Activated gamma-delta T cell (primary cell): ENCODE results near the gene LRBA.

Source experiments
- DNase-seq: peaks from one replicate; lab custom pipeline; 2025; lab: John Stamatoyannopoulos, UW

LRBA gene

DNA sequence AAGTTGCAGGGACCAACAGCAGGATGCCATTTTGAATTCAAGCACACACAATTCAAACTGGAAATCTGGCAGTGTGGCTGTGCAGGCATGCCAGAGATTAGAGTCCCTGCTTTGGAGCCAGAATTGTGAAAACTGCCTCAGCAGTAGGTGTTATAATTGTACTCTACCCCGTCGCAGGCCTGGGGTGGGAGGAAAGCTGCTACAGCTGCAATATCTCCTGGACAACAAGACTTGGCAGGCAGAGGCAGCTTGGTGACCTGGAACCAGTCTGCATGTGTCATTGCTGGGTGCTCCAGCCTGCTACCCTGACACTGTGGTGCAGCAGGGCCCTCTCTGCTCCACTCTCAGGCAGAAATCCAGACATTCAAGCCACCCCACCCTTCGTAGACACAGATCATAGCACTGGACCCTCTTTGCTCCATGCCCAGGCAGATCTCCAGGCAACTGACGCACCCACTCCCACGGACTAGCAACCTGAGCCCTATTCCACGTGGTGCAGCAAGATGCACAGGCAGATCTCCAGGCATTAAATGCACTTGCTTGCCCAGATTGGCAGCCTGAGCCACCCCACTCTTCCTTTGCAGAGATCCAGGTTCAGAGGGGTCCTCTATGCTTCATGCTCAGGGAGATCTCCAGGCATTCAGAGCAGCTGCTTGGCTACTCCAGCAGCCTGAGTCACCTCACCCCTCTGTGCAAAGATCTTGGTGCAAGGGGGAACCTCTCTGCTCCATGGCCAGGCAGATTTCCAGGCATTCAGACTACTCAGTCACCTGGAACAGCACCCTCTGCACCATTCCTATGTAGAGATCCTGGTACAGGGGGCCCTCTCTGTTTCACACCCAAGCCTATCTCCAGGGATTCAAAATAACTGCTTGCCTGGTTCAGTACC, 140.5 kb downstream of the LRBA start:
- no peak for DNase-seq

DNA sequence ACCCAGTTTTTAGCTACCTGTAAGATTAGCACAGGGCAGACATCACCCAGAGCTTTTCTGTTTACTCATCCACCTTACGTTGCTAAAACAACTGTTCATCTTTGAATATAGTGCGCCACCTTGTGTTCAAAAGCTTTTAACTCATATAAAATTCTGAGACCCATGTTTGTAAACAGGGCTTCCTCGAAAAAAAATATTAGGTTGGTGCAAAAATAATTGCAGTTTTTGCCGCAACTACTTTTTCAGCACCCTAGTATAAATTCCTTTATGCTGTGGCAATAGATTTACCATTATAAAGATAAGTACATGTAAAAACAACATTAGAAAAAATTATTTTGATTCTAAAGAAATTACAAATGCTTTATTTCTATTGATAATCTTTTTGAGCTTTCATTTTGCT, 147.9 kb downstream of the LRBA start:
- DNase-seq: no peak

DNA sequence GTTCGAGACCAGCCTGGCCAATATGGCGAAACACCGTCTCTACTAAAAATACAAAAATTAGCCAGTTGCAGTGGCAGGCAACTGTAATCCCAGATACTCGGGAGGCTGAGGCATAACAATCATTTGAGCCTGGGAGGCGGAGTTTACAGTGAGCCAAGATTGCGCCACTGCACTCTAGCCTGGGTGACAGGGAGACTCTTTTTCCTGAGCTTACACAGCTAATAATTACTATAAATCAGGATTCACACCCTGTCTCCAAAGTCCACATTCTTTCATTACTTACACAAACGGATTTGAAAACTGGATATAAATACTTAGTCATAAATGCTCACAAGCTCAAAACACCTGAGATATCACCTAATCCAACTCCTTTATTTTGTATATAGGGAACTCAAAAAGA, 151.6 kb downstream of the LRBA start:
- DNase-seq: no peak

DNA sequence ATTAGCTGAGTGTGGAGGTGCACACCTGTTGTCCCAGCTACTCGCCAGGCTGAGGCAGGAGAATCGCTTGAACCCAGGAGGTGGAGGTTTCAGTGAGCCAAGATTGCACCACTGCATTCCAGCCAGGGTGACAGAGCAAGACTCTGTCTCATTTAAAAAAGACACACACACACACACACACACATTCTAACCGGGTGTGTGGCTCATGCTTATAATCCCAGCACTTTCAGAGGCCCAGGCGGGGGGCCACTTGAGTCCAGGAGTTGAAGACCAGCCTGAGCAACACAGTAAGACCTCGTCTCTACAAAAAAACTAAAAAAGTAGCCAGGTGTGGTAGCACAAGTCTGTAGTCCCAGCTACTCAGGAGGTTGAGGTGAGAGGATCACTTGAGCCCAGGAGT, 152.3 kb downstream of the LRBA start:
- no peak for DNase-seq

DNA sequence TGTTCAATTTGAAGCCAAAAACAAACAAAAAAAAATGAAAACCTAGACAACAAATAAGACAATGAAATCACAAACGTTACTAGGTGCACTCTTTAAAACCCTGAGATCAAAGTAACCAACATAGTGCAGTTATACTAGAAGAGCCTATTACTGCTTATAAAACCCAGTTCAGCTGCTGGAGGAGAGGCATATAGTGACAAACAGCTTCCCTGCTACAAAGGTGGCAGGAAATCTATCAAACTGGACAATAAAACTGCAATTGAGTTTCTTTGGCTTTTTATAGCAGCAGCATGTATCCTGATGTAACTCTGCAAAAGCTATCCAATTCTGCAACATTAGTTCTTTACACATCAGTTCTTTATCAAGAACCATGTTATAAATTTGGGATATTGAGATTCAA, 155.6 kb downstream of the LRBA start:
- DNase-seq: no peak

DNA sequence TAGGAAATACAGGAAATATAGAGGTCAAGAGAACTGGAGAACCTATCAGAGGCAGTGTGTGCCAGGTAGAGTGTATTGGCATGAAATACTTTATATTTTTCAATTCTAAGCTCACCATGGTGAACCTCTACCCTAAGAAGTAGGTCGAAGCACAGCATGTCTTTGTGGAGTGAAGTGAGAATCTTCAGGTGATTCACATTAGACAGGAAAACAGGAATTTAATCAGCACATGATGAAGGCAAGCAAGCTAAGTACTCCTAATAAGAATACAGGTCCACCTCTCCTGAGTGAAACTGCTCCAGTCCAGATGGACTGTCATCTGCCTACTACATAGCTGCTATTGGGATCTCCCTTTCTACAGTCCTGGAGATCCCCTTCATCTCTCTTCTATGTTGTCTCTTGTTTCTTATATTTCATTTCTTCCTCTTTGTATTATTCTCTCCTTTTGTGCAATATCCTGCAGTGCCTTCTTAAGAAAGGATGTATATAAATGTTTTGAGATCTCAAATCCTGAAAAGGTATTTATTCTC, 159.0 kb downstream of the LRBA start:
- no peak for DNase-seq

DNA sequence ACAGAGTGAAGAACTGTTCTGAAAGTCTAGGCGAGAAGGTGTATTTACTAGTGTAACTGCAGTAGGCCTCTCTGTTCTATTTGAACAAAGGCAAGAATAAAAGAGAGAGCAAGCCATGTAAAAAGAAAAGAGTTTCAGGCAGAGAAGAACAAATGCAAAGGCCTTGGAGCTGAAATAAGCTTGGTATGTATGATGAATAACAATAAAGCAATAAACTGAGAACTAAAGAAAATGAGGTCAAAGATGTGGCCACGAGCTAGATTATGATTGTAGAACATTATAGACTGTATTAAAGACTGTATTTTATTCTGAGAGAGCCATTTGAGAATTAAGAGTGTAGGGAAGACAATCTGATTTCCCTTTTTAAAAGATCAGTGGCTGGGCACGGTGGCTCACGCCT, 160.5 kb downstream of the LRBA start:
- no peak for DNase-seq

DNA sequence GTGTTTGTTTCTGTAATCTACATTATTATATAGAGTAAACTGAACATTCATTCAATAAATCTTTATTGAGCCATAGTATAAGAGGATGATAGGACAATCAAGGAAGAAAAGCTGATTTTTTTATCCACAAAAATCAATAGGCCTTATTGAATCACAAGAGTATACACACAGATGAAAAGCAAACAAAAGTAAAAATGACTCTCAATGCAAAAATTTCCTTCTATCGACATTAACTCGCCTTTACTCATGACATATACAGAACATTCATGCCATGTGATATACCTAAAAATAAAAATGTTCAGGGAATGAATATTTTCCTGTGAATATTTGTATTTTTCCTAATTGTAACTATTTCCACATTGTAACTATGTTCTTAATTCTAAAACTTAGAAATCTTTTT, 161.2 kb downstream of the LRBA start:
- no peak for DNase-seq

DNA sequence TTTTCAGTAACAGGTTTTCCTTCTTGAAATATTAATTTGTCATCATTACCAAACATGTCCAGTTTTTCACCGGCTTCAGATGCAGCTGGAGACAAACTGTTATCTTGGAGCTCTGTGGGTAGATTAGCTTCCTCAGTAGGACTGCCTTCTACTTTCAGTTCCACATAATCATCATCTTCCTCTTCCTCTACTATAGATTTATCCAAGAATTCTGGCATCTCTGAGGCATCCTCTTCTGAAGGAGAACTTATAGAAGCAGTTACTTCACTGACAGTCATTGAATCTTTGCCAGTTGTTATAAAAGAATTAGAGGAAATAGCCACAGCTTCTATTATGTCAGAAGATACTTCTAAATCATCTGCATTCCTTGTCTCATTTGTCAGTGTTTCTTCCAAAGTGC, 162.9 kb downstream of the LRBA start:
- no peak for DNase-seq

DNA sequence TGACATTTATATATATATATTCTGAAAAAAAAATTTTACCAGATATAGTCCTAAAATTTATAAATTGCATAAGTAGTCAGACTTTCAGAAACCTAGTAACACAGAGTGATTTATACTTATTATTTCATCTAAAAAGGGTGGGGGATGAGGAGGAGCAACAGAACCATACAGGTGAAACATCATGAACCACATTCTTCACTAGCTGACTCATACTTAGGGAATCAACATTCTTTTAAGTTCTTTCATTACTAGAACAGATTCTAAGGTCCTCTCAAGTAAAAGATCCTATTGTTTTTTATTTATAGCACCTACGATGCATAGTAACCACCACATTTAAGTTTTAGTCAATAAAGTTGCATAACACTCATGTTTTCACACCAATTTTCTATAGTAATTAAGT, 166.1 kb downstream of the LRBA start:
- DNase-seq: no peak

DNA sequence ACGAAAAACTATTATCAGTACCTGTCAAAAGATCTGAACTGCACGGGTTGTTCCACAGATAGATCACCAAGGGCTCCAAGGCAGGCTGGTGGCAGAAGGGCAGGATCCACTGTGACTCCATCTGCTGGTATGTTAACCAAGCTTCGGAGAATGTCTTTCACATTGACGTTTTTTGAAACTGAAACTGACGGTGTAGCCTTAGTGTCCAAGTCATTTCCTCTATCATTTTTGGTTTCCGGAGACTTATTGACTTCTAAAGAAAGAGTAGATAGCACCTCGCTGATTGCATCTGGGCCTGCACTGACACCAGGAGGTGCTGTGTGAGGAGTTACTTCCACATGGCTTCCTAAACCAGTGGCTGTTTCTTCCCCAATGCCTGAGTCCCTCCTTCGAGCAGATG, 186.9 kb downstream of the LRBA start:
- DNase-seq: no peak

DNA sequence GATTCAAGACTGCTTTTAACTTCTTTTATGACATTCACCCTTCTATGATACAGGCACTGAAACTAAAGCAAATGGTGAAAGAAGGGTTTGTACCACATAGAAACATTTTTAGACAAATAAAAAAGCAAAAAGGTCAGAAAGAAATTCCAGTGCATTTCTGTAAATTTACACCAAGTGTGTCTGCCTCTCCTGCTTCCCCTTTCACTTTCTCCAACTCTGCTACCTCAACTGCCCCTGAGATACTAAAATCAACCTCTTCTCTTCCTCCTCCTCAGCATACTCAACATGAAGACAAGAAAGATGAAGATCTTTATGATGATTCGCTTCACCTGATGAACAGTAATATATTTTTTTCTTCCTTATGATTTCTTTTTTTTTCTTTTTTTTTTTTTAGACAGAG, 187.9 kb downstream of the LRBA start:
- DNase-seq: no peak

DNA sequence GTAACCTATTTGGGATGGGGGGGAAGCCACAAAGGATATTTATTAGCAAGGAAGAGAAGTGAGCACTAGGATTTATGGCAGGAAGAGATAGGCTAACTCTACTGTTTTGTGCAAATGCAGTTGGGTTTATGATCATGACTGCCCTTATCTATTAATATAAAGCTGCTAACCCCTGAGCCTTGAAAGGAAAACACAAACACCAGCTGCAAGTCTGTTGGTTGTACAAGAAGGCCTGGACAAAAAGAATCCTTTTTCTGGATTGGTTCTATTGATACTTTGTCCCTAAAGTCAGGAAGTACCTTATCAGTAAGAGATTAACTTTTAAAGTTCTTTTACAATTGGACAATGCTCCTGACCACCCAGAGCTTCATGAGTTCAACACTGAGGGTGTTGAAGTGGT, 188.8 kb downstream of the LRBA start:
- DNase-seq: no peak

DNA sequence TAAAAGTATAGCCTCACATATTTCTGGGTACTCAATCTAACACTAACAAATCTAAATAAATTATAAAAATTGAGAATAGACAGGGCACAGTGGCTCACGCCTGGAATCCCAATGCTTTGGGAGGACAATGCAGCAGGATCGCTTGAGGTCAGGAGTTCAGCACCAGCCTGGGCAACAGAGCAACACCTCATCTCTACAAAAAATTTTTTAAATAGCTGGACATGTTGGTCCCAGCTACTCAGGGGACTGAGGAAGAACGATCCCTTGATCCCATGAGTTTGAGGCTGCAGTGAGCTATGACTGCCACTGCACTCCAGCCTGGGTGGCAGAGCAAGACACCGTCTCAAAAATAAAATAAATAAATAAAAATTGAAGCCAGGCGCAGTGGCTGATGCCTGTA, 192.7 kb downstream of the LRBA start:
- DNase-seq: no peak

DNA sequence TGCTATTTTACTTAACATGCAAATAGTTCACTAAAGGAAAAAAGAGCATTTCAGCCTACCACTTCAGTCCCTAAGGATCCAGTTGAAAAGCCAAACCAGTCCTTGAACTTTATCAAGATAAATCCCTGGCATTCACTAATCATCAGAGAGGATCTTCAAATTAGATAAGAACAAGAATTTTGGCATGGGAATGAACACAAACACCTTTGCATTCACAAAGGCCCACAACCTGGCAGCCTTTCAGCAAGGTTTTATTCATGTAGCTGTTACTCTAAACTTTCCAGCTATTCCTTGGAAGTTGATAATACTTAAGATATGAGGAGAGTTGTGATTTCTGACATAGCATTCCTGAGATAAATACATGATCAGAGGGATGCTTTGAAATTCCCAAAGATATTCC, 193.4 kb downstream of the LRBA start:
- no peak for DNase-seq

DNA sequence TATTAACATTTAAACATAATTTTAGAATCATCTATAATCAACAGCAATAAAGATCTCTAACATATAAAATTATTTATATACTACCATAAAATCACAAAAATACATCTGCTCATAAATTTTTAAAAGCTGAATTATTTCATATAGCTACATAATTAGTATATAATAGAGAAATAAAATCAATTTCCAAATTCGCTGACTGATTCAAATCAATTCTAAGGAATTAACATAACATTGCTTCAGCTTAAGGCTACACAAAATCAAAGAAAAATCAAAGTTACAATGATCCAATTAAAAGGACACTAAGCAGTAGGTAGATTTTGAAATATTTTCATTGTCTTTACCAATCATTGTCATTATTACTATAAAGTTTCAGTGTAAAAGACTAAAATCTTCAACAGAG, 194.7 kb downstream of the LRBA start:
- no peak for DNase-seq

DNA sequence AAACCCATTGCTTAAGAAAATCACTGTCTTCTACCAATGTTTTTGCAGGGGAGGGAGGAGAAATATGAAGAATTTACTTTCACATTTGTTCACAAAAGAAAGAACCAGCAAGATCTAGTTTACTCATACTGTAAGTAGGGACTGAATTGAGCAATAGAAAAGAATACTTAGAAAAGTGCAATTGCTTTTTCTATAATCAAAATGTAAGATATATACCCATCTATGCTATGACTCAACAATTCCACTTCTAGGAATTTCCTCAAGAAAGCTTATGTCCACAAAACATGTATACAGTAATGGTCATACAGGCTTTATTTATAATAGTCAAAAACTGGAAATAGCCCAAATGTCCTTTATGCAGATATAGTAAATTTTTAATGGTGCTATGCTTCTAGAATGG, 196.4 kb downstream of the LRBA start:
- no peak for DNase-seq

DNA sequence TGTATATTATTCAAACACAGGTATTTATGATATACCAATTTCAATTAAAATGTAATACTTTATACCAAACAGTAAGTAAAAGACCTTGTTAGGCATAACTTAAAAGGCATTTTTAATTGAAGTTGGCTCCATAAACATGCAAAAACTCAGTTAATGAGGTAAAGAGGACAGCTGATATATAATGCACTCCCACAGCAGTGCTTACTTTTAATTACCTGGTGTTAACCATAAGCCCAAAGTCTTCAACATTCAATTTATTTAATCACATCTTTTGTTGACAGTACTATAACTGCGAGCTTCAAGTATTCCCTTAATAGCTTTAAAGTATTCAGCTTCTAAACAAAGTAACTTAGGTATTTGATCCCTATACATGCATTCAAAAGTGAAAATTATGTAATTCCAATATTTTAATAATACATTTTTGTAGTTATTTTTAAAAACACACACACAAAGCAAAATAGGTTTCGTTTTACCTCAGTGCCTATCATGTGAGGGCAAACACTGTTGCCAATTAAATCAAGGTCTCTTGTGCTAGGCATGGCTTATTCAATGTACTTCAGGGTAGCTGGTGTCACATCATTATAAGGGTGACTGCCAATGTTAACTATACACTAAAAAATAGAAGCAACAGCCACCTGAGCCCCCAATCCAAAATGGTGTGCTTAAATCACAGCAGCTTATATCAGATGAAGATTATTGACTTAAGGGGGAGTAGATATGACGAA, 197.1 kb downstream of the LRBA start:
- no peak for DNase-seq

DNA sequence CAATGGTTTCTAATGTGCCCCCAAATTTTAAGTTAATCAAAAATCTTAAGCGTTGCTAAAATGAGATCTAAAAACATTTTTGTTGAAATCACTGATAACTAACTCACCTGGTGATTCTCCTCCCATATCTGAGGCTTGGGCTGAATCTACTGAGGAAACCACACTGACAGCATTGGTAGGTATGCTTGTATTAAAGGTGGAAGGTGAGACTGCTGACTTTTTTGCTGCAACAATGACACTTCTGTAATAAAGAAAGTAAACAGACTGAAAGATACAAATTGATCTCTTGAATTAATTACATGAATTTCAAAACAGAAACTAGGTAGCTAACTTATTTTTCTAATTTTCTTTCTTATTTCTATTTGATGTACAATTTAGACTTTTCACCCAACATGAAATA, 198.1 kb downstream of the LRBA start:
- no peak for DNase-seq

DNA sequence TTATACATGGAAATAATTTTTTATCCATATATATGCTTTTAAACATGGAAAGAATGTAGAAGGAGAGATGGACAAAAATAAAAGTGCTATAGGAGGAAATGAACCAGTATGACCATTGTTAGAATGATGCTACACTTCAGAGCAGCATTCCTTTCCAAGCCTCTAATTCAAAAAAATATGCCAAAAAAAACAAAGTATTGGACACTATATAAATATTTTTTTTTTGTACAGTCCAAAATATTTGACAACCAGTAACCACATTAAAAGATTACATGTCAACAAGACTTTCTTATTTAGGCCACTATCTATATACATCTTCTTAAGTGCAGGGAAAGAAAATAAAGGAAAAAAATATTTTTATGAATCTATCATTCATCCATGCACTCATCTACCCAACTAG, 198.6 kb downstream of the LRBA start:
- DNase-seq: no peak

DNA sequence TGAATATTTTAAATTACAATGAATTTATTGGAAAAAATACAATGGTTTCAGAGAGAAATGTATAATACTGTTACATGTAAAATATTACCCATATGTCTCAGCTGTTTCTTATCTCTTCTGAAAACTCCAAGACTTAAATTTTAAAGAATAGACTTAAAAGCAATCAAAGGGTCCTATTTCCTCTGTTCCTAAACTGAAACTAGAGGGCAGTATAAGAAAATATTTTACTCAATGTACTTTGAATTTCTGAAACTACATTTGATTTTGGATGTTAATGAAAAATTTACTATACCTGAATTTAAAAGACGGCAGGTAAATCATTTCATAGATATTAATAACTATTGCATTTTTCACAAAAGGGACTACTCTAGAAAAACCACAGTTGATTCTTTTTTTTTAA, 200.2 kb downstream of the LRBA start:
- no peak for DNase-seq

DNA sequence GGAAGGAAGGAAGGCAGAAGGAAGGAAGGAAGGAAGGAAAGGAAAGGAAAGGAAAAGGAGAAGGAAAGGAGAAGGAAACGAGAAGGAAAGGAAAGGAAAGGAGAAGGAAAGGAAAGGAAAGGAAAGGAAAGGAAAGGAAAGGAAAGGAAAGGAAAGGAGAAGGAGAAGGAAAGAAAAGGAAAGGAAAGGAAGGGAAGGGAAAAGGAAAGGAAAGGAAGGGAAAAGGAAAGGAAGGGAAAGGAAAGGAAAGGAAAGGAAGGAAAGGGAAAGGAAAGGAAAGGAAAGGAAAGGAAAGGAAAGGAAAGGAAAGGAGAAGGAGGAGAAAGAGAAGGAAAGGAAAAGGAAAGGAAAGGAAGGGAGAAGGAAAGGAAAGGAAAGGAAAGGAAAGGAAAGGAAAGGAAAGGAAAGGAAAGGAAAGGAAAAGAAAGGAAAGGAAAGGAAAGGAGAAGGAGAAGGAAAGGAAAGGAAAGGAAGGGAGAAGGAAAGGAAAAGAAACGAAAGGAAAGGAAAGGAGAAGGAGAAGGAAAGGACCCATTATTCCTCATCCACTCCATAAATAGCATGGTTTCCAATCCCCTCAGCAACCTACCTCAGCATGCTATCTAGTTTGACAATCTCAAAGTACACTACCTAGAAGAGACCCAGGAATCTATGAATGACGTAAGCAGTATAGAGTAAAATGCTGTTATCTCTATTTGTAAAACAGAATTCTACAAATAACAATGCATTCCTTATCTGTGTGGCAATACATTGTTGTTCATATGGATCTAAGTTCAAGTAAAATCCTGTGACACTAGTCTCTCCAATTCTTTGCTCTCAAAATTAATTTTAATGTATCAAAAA, 209.7 kb downstream of the LRBA start:
- no peak for DNase-seq
